ENCODE data around the gene MGAT5. TPM values are rescaled to one million over a fixed set of nuclear protein-coding genes. Genes with fewer than 3 reads are reported as not detected.

MGAT5 gene
- total RNA-seq, 1 donor from 2014 or later, result 54.4 TPM

- no peak for TF ChIP-seq CTCF (IDR thresholded peaks at IDR 0.05)
- Histone ChIP-seq H3K9me3 (no peaks in the 10 kb centered on the region), H3K27me3 (no peaks in the 10 kb centered on the region), H3K27ac (no peak overlapping the region), H3K4me3 (no peak overlapping the region), H3K4me1 (no peaks in the 10 kb centered on the region), H3K36me3 (no peaks in the 10 kb centered on the region)
- intact Hi-C loops (cut with DNase I), result no loop called here
- no peak for DNase-seq
- no peak for ATAC-seq
These were observed 196.1 kb downstream of the MGAT5 start for GRCh38 chr2:134449751-134450513.

- Histone ChIP-seq H3K36me3 (no peaks in the 10 kb centered on the region), H3K4me3 (no peak overlapping the region), H3K4me1 (no peaks in the 10 kb centered on the region), H3K9me3 (no peaks in the 10 kb centered on the region), H3K27me3 (no peaks in the 10 kb centered on the region), H3K27ac (no peak overlapping the region)
- no peak for TF ChIP-seq CTCF (IDR thresholded peaks at IDR 0.05)
- intact Hi-C loops (cut with DNase I), result no loop called here
- no peak for ATAC-seq
- no peak for DNase-seq
These were observed 197.4 kb downstream of the MGAT5 start for GRCh38 chr2:134451347-134451630.

DNA sequence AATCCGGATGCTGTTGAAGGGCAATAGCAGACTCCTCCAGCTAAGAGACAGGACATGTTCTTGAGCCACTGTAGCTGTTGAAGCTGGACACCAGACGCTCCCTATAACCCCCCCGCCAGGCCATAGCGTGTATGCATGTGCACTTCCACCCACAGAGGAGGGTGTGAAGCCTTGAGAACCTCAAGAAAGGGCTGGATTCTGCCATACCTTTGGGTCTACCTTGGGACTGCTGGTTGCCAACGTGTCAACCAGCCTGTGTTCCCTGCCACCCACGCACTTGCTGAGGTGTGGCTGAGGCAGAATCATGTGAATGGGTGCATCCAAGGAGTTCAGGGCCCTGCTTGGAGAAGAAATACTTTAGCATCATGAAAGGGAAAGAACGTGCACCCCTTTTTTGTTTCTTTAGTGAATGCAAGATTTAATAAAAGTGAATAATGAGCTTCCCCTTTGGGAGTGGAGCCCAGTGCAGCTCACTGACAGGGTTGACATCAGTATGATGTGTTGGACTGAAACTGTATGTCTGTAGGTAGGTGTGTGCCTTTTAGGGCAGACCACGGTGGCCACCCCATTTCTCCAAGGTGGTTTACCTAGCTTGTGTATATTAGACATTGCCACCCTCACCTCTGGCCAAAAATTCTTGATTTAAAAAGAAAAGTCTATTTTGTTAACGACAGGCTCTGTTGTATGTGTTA lies 198.3 kb downstream of the MGAT5 start:
- H3K36me3 ChIP-seq, result no peaks in the 10 kb centered on the region
- intact Hi-C loops (cut with DNase I), result no loop called here
- no peaks in the 10 kb centered on the region for H3K9me3 ChIP-seq
- ATAC-seq (no peak), DNase-seq (no peak)
- no peaks in the 10 kb centered on the region for H3K4me1 ChIP-seq
- no peaks in the 10 kb centered on the region for H3K27me3 ChIP-seq
- TF ChIP-seq CTCF (IDR thresholded peaks at IDR 0.05), result no peak
- H3K4me3 ChIP-seq, result no peak overlapping the region
- no peak overlapping the region for H3K27ac ChIP-seq

GRCh38 chr2:134453476-134453875 lies 199.6 kb downstream of the MGAT5 start:
- no peaks in the 10 kb centered on the region for H3K36me3 ChIP-seq
- DNase-seq, result peak; percentile 26
- intact Hi-C loops (cut with DNase I), result no loop called here

GRCh38 chr2:134453973-134454372 lies 200.1 kb downstream of the MGAT5 start:
- peak; percentile 52 for DNase-seq

More at GRCh38 chr2:134453476-134453875, 199.6 kb downstream of the MGAT5 start:
- no peaks in the 10 kb centered on the region for H3K27me3 ChIP-seq
- no peak for TF ChIP-seq CTCF (IDR thresholded peaks at IDR 0.05)
- H3K9me3 ChIP-seq, result no peaks in the 10 kb centered on the region
- no peaks in the 10 kb centered on the region for H3K4me1 ChIP-seq
- H3K27ac ChIP-seq, result no peak overlapping the region
- H3K4me3 ChIP-seq, result no peak overlapping the region
- no peak for ATAC-seq

More at GRCh38 chr2:134453973-134454372, 200.1 kb downstream of the MGAT5 start:
- no peaks in the 10 kb centered on the region for H3K27me3 ChIP-seq
- ATAC-seq, result no peak
- no peaks in the 10 kb centered on the region for H3K9me3 ChIP-seq
- intact Hi-C loops (cut with DNase I), result no loop called here
- H3K4me1 ChIP-seq, result no peaks in the 10 kb centered on the region
- no peak for TF ChIP-seq CTCF (IDR thresholded peaks at IDR 0.05)
- H3K27ac ChIP-seq, result no peak overlapping the region
- H3K36me3 ChIP-seq, result no peaks in the 10 kb centered on the region
- H3K4me3 ChIP-seq, result no peak overlapping the region

All from upper lobe of right lung (tissue), 1 donor.